NCI-H748 (cell line): ENCODE results near the gene ZC3H7B.
"Not testable (repeated sequence)": the region's sequence is repeated elsewhere in the genome, so short reads cannot be mapped to it uniquely, and the experiment has no call there.

Experiments
- DNase-seq: peaks from one replicate; lab custom pipeline; 2025; ENCODE audit not compliant: unreplicated experiment; lab: John Stamatoyannopoulos, UW

The ZC3H7B gene

GRCh38 chr22:41301085-41302020 lies at the start of gene ZC3H7B:
Gene ZC3H7B (plus strand): TSS chr22:41301525. CDS start chr22:41320661, 19,136 bp downstream.
- peak; percentile 90 for DNase-seq

- DNase-seq = no peak
These were observed 49.0 kb upstream of the ZC3H7B start for GRCh38 chr22:41252365-41252764.

GRCh38 chr22:41254230-41254629 lies 47.1 kb upstream of the ZC3H7B start:
- no peak for DNase-seq

GRCh38 chr22:41256254-41257253 lies 44.8 kb upstream of the ZC3H7B start:
- DNase-seq = no peak

- DNase-seq = no peak
These were observed 43.6 kb upstream of the ZC3H7B start for GRCh38 chr22:41257696-41258095.

GRCh38 chr22:41259756-41260155 lies 41.6 kb upstream of the ZC3H7B start:
- not testable (repeated sequence) for DNase-seq

GRCh38 chr22:41260871-41261270 lies 40.5 kb upstream of the ZC3H7B start:
- DNase-seq = no peak

GRCh38 chr22:41261541-41262249 lies 39.6 kb upstream of the ZC3H7B start:
- no peak for DNase-seq

- DNase-seq = no peak
These were observed 39.0 kb upstream of the ZC3H7B start for GRCh38 chr22:41262250-41262765.

GRCh38 chr22:41263704-41264103 lies 37.6 kb upstream of the ZC3H7B start:
- DNase-seq = no peak

GRCh38 chr22:41264408-41264941 lies 36.9 kb upstream of the ZC3H7B start:
- no peak for DNase-seq

- DNase-seq = no peak
These were observed 33.4 kb upstream of the ZC3H7B start for GRCh38 chr22:41267958-41268357.

GRCh38 chr22:41271787-41272186 lies 29.5 kb upstream of the ZC3H7B start:
- no peak for DNase-seq

- DNase-seq = no peak
These were observed 28.2 kb upstream of the ZC3H7B start for GRCh38 chr22:41273128-41273527.

GRCh38 chr22:41274856-41275255 lies 26.5 kb upstream of the ZC3H7B start:
- DNase-seq = no peak

- DNase-seq = no peak
These were observed 21.3 kb upstream of the ZC3H7B start for GRCh38 chr22:41280065-41280464.

GRCh38 chr22:41280854-41281253 lies 20.5 kb upstream of the ZC3H7B start:
- no peak for DNase-seq

- no peak for DNase-seq
These were observed 16.9 kb upstream of the ZC3H7B start for GRCh38 chr22:41284465-41284864.

- peak; percentile 71 for DNase-seq
These were observed 15.9 kb upstream of the ZC3H7B start for GRCh38 chr22:41285441-41285819.
